ENCODE results near the gene UBE2E2.

Gene UBE2E2

DNA sequence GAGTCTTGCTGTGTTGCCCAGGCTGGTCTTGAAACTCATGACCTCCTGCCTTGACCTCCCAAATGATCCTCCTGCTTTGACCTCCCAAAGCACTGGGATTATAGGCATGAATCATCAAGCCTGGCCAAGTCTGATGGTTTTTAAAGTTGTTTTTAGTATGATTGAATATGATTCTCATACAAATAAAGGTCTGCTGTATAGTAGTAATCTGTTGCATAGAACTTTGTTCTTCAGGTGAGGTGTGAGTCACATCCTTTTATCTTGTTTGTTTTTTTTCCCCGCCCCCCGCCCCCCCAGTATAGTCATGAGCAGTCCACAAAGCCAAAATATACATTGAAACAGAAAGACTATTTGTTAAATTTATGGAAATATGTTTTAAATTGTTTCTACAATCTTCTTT, 39.0 kb downstream of the UBE2E2 start:
- DNase-seq, result no peak

GRCh38 chr3:23244324-23245041, 41.4 kb downstream of the UBE2E2 start:
- no peak for DNase-seq

- no peak for DNase-seq
Observed at GRCh38 chr3:23246651-23247050, 43.5 kb downstream of the UBE2E2 start.

DNA sequence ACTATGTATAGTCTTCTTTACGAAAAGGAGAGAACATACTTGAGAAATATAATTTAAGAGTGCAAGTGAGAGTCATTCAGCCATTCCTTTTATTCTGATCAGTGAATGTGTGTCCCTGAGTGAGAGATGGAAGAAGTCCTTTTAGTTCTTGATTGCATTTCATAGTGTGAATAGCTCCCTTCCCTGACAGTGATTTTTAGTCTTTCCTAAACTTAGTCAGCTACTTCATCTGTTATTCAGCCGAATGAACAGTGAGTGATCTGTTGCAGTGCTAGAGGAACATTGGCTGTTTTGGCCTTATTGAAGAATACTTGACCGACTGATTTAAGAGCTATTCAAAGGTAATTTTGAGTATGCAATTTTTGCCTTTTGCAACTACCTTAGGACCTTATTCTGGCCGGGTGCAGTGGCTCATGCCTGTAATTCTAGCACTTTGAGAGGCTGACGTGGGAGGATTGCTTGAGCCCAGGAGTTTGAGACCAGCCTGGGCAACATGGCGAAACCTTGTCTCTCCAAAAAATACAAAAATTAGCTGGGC, 45.5 kb downstream of the UBE2E2 start:
- no peak for DNase-seq

DNA sequence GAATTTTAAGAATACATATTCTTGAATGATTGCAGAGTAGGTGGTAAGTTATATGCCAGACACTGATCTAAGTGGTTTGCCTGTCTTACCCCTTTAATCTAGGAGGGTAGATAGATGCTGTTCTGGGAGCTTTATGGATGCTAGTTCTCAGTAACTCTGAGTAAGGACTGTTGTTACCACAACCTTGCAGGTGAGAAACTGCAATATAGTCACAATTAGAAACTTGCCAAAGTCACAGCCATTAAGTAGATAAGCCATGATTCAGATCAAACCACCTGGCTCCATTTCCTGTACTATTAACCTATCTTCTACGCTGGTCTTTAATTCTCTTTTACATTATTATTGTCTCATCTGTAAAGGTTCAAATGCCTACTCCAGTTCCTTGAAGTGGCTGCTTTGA, 46.8 kb downstream of the UBE2E2 start:
- no peak for DNase-seq

DNA sequence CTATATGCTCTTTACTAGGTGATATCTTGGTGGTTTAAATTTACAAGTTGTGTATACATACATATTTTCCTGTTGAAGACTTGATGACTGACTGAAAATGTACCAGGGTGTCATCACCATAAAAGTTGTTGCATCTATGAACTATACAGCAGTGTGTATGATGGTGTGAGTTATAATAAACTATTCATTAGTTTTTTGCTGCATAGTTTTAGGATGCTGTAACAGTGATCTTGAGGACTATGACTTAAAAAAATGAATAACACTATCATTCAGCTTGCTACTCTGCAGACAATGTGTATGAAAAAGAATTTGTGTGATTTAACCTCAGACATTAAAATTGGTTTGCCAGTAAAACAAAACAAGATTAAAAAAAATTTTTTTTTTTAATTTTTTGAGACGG, 49.0 kb downstream of the UBE2E2 start:
- no peak for DNase-seq

DNA sequence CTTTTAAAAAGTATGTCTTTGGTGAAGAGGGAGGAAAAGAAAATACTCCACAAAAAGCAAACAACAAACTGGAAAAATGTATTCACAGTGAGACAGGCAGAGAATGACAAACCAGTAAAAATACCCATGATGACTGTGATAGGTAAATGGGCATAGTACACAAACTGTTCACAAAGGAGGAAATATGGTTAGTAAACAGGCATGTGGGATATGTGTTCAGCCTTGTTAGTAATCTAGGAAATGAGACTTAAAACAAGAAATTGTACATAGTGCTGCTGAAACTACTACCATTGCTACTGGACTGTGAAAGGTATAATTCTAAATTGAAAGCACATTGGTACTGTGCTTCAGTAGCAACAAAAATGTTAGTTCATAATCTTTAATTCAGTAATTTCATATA, 50.1 kb downstream of the UBE2E2 start:
- no peak for DNase-seq

GRCh38 chr3:23254282-23254681, 51.2 kb downstream of the UBE2E2 start:
- DNase-seq, result no peak

- no peak for DNase-seq
Observed at GRCh38 chr3:23254835-23255234, 51.7 kb downstream of the UBE2E2 start.

DNA sequence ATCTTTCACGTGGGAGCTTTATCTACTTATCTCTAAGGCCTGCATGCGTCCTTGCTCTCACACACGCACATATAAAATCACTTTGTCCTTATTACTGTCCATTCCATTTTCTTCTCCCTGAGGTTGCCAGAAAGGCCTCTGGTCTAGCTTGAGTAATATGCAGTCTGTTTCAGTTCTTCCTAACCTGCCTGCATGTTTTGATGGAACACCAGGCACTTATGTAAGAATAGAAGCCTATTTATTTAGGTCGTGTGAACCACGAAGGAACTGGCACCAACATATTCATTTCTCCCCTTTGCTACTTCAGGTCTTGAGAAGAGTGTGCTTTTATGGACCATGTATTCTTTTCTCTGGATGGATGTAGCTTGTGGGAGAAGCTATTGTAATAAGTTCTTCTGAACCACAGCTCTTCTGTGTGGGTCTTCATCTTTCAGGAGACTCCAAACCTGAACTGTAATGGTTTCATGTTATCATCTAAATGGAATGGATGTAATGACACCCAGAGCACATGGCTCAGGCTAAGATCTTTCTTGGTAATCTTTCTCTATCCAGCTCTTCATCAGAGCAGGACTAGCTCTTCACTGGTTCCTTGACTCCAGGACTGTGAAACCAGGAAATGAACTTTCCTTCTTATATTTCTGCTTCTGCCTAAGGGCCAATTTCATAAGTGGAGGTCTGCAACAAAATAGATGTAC, 53.8 kb downstream of the UBE2E2 start:
- no peak for DNase-seq

- DNase-seq, result no peak
Observed at GRCh38 chr3:23258110-23258509, 55.0 kb downstream of the UBE2E2 start.

GRCh38 chr3:23259515-23259914, 56.4 kb downstream of the UBE2E2 start:
- no peak for DNase-seq

DNA sequence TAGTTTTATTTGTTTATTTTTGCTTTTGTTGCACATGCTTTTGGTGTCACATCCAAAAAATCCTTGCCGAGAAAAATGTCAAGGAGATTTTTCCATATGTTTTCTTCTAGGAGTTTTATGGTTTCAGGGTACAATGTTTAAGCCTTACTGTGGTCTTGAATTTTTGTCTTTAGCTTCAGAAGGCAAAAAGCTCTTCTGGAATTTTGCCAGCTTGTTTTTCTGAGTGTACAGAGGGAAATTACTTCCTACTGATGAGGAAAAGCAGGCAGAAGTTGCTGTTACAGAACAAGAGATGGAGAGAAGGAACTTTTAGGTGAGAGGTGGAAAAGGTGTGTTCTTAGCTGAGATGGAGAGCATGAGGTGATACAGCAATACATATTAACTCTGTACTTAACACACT, 59.6 kb downstream of the UBE2E2 start:
- DNase-seq, result no peak

DNA sequence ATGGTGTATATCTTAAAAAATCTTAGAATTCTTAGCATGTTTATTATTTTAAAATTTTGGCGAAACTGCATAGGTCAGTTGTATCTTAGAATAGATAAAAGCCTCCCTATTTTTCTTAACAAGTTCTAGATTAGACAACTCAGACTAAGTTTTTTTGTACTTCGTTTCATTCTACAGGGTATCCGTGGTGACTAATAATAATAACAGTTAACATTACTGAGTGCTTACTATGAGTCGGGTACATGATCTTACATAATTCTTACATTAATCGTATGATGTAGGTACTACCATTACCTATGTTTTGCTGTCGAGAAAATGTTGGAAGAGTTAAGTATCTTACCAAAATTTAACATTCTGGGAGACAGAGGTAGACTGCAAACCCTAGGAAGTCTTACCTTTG, 60.7 kb downstream of the UBE2E2 start:
- DNase-seq, result no peak

DNA sequence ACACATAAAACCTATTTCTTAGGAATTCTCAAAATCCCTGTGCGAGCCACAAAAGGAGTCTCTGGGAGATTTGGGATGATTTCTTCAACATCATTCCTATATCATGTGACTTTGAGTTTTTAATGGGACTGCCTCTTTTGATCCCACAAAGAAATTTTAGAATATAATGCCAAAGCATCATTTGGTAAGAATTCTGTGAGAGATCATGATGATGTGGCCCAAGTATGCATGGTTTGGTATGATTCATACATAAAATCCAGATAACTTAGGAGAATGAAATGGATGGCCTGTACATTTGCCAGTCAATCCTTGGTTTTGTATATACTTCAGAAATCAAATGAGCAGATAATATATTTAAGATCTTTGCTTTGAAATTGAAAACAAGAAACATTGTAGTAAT, 61.3 kb downstream of the UBE2E2 start:
- no peak for DNase-seq

GRCh38 chr3:23270423-23270822, 67.3 kb downstream of the UBE2E2 start:
- no peak for DNase-seq

DNA sequence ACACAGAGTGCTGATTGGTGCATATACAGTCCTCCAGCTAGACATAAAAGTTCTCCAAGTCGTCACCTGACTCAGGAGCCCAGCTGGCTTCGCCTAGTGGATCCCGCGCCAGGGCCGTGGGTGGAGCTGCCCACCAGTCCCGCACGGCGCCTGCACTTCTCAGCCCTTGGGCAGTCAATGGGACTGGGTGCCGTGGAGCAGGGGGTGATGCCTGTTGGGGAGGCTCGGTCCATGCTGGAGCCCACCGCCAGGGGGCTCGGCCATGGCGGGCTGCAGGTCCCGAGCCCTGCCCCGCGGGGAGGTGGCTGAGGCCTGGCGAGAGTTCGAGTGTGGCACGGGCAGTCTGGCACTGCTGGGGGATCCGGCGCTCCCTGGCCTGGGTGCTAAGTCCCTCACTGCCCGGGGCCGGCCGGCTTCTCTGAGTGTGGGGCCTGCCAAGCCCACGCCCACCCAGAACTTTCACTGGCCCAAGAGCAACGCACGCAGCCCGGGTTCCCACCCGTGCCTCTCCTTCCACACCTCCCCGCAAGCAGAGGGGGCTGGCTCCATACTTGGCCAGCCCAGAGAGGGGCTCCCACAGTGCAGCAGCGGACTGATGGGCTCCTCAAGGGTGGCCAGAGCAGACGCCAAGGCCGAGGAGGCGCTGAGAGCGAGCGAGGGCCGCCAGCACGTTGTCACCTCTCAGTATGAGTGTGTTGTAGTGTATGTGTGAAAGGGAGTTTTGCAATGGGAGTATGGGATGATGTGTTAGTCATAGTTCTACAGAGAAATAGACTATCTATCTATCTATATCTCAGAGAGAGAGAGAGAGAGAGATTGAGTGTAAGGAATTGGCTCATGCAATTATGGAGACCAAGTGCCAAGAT, 69.0 kb downstream of the UBE2E2 start:
- no peak for DNase-seq

DNA sequence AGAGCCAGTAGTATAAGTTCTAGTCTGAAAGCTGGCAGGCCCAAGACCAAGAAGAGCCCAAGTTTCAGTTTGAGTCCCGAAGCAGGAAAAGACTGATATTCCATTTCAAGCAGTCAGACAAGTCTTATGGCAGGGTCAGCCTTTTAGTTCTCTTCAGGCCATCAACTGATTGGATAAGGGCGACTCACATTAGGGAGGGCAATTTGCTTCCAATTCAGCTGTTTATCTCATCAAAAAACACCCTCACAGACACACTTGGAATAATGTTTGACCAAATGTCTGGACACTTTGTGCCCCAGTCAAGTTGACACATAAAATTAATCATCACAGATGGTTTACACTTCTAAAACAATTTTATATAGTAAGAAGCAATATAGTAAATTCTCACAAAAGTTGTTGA, 69.7 kb downstream of the UBE2E2 start:
- DNase-seq, result no peak

GRCh38 chr3:23275061-23275460, 71.9 kb downstream of the UBE2E2 start:
- no peak for DNase-seq

- DNase-seq, result no peak
Observed at GRCh38 chr3:23275814-23276213, 72.7 kb downstream of the UBE2E2 start.

- no peak for DNase-seq
Observed at GRCh38 chr3:23276913-23277658, 74.0 kb downstream of the UBE2E2 start.

- DNase-seq, result no peak
Observed at GRCh38 chr3:23277688-23278087, 74.6 kb downstream of the UBE2E2 start.

- DNase-seq, result no peak
Observed at GRCh38 chr3:23283625-23284024, 80.5 kb downstream of the UBE2E2 start.
